Body of pancreas (tissue), 4 donors: Measurements from ENCODE around the gene CCDC66.

Experiments
- CTCF ChIP-seq, 7 experiments: fragments of 450-650 bp in 4 of 7; fragments of 200-600 bp in 3 of 7; sonication (generic) in 3 of 7; IDR thresholded peaks; one replicate each; pipeline ENCODE4 v1.5.1; 2016 to 2019; ENCODE audit warnings: antibody characterized with exemption in 7 of 7
- POLR2A ChIP-seq, 3 donors: fragments of 450-650 bp; IDR thresholded peaks; one replicate each; pipeline ENCODE4 v1.6.1; 2016; ENCODE audit warnings: antibody characterized with exemption in 3 of 3, mild to moderate bottlenecking in 2 of 3

- no peak for TF ChIP-seq CTCF (IDR thresholded peaks at IDR 0.05)
- TF ChIP-seq POLR2A (IDR thresholded peaks at IDR 0.05), result no peak
These were observed 56.0 kb downstream of the CCDC66 start for GRCh38 chr3:56613016-56613415.
